Stimulated activated CD8-positive, alpha-beta memory T cell treated with anti-CD3 and anti-CD28 coated beads, Interleukin-7, amount 100 ng/mL, for 48 hours (primary cell): ENCODE measurements around the gene ICAM4.
"Not testable (repeated sequence)": the region's sequence is repeated elsewhere in the genome, so short reads cannot be mapped to it uniquely, and the experiment has no call there.

Experiments
- DNase-seq, 2 donors: peaks; one replicate each; pipeline ENCODE4 v3.0.0-alpha.2; 2020; ENCODE audit warnings: low read depth in 1 of 2; ENCODE audit errors: extremely low read depth in 1 of 2

Gene ICAM4

DNA sequence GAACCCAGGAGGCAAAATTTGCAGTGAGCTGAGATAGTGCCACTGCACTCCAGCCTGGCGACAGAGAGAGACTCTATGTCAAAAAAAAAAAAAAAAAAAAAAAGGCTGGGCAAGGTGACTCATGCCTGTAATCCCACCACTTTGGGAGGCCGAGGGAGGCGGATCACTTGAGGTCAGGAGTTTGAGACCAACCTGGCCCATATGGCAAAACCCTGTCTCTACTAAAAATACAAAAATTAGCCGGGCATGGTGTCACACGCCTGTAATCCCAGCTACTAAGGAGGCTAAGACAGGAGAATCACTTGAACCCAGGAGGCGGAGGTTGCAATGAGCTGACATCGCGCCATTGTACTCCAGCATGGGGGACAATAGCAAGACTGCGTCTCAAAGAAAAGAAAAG lies 50.0 kb downstream of the ICAM4 start:
- DNase-seq: not testable (repeated sequence)
